ENCODE data around the gene TMOD1.

GRCh38 chr9:97601228-97601898, 99.9 kb downstream of the TMOD1 start:
- TF ChIP-seq, protein P1, sequence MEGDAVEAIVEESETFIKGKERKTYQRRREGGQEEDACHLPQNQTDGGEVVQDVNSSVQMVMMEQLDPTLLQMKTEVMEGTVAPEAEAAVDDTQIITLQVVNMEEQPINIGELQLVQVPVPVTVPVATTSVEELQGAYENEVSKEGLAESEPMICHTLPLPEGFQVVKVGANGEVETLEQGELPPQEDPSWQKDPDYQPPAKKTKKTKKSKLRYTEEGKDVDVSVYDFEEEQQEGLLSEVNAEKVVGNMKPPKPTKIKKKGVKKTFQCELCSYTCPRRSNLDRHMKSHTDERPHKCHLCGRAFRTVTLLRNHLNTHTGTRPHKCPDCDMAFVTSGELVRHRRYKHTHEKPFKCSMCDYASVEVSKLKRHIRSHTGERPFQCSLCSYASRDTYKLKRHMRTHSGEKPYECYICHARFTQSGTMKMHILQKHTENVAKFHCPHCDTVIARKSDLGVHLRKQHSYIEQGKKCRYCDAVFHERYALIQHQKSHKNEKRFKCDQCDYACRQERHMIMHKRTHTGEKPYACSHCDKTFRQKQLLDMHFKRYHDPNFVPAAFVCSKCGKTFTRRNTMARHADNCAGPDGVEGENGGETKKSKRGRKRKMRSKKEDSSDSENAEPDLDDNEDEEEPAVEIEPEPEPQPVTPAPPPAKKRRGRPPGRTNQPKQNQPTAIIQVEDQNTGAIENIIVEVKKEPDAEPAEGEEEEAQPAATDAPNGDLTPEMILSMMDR (conservative IDR thresholded peaks at IDR 0.05; ENCODE audit: low read length) = no peak
- no peak for TF ChIP-seq EZH2phosphoT487 (IDR thresholded peaks at IDR 0.05; ENCODE audit: borderline replicate concordance, low read depth, low read length)

Data from OCI-LY7 (cell line).